GM18519 (cell line): ENCODE measurements around the gene BTBD16.

ENCODE experiments used
- ATAC-seq: cut with Tn5 transposase; IDR thresholded peaks from one replicate; pipeline ENCODE4 v1.9.1; 2021; ENCODE audit warnings: mild to moderate bottlenecking, moderate library complexity; ENCODE audit not compliant: unreplicated experiment, low FRiP score

The BTBD16 gene

DNA sequence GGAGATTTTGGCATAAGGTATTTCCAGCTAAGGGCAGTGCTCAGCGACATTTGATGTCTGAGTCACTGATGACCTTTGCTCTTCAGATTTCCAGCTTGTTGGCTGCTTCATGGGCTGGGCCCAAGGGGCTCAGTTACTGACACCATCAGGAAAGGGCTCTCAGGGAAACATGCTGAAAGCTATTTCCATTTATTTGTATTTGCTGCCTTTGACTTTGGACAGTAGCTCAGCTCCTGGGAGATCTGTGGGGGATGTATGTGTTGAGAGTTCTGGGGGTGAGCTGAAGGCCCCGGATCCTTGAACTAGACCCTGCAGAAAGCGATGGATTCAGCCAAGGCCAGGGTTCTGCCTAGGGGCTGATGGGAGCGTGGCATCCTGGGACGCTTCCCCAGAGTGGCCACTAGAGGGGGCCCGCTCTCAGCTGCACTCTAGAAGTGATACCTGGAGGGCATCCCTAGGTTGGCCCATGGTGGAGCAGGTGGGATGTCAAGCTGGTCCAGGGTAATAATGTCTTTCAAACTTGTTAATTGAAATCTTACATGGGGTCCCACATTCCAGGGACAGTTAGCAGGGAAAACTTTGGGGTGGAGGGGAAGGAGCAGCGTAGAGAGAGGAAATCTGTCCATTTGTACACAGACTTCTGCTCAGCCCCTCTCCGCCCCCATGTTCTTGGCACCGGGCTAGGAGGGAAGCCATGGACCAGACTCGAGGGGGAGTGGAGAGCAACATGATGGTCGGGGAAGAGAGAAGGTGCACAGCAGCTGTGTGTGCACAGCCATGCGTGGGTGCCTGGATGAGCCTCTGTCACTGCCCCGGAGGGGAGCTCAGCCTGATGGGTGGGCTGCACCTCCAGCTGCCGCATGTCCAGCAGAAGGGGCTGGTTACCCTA, 3.0 kb upstream of the BTBD16 start:
- no peak for ATAC-seq

DNA sequence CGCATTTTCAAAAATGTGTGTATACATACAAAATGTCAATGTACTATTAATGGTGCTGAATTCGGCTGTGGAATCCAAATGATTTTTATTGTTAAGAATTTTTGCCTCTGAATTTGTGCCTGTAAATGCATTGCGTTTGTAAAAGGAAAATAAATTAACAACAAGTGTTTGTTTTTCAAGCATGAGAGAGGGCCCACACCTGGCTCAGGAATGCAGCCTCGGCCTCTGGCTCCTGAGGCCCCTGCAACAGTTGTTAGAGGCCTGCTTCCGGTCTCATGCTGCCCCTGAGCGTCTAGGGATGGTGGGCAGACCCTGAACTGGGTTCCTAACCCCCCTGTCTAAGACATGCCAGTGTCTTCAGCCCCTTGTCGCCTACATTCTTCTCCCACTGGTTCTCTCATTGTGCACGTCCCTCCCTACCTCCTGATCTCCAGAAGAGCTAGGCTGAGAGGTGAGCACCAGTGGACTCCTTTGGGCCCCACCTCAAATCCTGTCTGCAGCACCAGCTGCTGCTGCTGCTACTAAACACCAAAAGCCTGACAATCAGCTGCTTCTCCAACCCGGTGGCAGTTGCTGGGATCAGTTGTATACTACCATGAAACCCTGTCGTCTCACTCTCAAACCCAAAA, 1.9 kb upstream of the BTBD16 start:
- ATAC-seq, result no peak

GRCh38 chr10:122273966-122274545, 3.0 kb downstream of the BTBD16 start:
- no peak for ATAC-seq

GRCh38 chr10:122276611-122277208, 5.6 kb downstream of the BTBD16 start:
- ATAC-seq, result no peak

- ATAC-seq, result no peak
Measured at GRCh38 chr10:122277526-122278136, 6.5 kb downstream of the BTBD16 start.

GRCh38 chr10:122279725-122280141, 8.6 kb downstream of the BTBD16 start:
- ATAC-seq, result no peak

DNA sequence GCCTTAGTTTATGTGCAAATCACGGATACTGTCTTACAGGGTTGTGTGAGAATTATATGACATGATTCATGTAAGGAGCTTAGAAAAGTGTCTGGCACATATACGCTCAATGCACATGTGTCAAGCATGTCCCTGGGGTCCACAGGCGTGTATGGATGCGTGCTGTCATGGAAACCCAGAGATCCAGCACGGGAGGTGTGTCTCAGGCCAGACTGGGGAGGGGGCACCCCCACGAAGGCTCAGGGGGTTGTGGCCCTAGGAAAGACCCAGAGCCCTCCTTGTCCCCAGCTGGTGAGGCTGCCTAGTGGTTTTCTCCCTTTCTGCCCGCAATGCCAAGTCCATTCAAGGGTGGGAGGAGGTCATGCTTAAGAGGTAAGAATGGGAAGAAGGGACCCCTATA, 9.1 kb downstream of the BTBD16 start:
- ATAC-seq, result no peak

DNA sequence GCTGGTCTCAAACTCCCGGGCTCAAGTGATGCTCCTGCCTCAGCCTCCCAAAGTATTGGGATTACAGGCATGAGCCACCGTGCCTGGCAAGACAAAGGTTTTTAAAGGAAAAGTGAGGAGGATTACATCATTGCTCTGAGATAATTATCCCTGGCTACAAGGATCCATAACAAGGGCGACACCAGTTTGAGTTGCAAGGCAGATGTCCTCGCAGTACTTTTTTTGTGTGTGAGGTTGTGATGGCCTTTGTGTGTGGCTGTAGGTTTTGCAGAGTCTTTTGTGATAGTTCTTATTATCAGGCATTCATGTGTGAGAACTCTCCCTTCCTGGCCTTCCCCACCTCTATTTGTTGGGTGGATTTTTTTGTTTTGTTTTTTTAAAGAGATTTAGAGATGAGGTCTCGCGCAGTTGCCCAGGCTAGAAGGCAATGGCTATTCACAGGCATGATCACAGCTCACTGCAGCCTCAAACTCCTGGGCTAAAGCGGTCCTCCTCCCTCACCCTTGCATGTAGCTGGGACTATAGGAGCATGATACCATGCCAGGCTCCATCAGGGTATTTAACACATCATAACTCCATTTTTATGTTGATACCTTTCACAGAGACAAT, 10.0 kb downstream of the BTBD16 start:
- no peak for ATAC-seq

- no peak for ATAC-seq
Measured at GRCh38 chr10:122281751-122282150, 10.7 kb downstream of the BTBD16 start.

- ATAC-seq, result no peak
Measured at GRCh38 chr10:122282253-122282671, 11.2 kb downstream of the BTBD16 start.

DNA sequence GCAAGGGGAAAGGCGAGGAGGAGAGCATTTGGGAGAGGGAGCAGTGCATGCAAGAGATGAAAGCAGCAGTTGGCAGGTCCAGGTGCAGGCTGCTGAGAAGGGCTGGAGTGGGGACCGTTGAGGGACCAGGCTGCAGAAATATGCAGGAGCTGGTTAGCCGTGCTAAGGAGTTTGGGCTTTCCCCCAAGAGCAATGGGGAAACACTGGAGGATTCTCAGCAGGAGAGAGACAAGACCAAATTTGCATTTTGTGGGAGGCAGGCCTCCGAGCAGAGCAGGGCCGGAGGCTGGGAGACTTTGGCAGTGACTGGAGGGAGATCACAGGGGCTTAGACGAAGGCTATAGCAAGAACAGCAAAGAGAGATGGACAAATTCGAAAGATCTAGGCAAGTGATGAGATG, 11.8 kb downstream of the BTBD16 start:
- ATAC-seq, result no peak

- no peak for ATAC-seq
Measured at GRCh38 chr10:122285506-122286444, 14.7 kb downstream of the BTBD16 start.

- no peak for ATAC-seq
Measured at GRCh38 chr10:122286867-122287266, 15.8 kb downstream of the BTBD16 start.

DNA sequence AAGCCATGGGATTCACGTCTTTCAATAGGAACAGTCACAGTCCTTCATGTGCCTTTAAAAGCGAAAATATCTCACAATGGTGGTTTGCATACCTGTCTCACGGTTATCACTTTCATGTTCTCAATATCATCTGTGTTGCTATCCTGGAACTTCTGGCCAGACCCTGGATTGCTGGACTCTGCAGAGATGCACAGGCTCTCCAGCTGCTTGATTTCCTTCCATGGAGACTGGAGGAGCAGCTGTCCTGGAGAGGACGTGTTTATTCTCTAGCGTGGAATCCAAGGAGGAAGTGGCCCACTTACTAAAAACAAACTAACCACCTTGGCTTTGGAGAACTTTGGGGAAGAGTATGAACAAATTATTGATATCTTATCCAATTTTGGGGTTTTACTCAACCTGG, 16.5 kb downstream of the BTBD16 start:
- no peak for ATAC-seq

GRCh38 chr10:122288262-122288661, 17.2 kb downstream of the BTBD16 start:
- no peak for ATAC-seq

- ATAC-seq, result no peak
Measured at GRCh38 chr10:122288917-122289316, 17.8 kb downstream of the BTBD16 start.

DNA sequence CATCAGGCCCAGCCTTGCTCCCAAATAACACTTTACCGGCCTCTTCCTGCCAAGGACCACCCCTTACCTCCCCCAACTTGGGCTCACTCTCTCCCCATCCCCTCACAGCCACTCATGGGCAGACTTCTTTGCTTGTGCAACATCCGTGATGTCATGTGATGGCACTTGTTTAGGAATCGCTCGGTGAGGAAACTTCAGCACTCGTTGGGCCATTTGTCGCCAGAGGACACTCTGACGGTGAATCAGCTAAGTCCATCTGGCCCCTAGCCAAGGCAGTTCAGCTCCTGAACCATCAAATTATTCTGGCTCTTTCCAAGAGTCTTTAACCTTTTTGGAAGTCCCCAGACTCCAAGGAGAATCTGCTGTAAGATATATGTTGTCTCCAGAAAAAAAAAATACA, 19.2 kb downstream of the BTBD16 start:
- ATAC-seq, result no peak

- no peak for ATAC-seq
Measured at GRCh38 chr10:122290833-122291532, 19.9 kb downstream of the BTBD16 start.

- no peak for ATAC-seq
Measured at GRCh38 chr10:122291739-122292138, 20.6 kb downstream of the BTBD16 start.
